OCI-LY3 (cell line): ENCODE measurements around the gene PLTP.

Experiments used
- H2AFZ ChIP-seq: fragments of 200-600, 300-600 bp; shearing (Covaris generic); 2 replicates; pipeline ENCODE4 v1.6.0; 2014; ENCODE audit warnings: antibody characterized with exemption, low read depth, low read length
- H3K27ac ChIP-seq: fragments of 200-600, 300-600 bp; sonication (generic); 2 replicates; pipeline ENCODE4 v1.5.1; 2014; ENCODE audit warnings: mild to moderate bottlenecking, low read length, moderate library complexity, mixed read lengths
- H3K27me3 ChIP-seq: fragments of 200-600, 300-600 bp; sonication (generic); 2 replicates; pipeline ENCODE4 v1.6.1; 2014; ENCODE audit warnings: low read depth, low read length, mixed read lengths
- H3K36me3 ChIP-seq: fragments of 200-600, 300-600 bp; sonication (generic); replicated peaks from 2 replicates; pipeline ENCODE3; 2014; ENCODE audit warnings: low read depth, low read length, mixed read lengths
- H3K4me1 ChIP-seq: fragments of 300-600, 200-600 bp; sonication (generic); 2 replicates; pipeline ENCODE4 v1.6.1; 2014; ENCODE audit warnings: low read length, mixed read lengths
- H3K4me2 ChIP-seq: fragments of 200-600, 300-600 bp; sonication (generic); 2 replicates; pipeline ENCODE4 v1.6.1; 2014; ENCODE audit warnings: low read length, mixed read lengths
- H3K4me3 ChIP-seq: fragments of 300-600, 200-600 bp; sonication (generic); 2 replicates; pipeline ENCODE4 v1.5.1; 2014; ENCODE audit warnings: antibody characterized with exemption, mild to moderate bottlenecking, low read length, moderate library complexity
- H3K79me2 ChIP-seq: fragments of 300-600, 200-600 bp; shearing (Covaris generic); 2 replicates; pipeline ENCODE4 v1.6.1; 2014; ENCODE audit warnings: mild to moderate bottlenecking, low read length, mixed read lengths
- H3K9ac ChIP-seq: fragments of 300-600, 200-600 bp; shearing (Covaris generic); 2 replicates; pipeline ENCODE4 v1.6.0; 2014; ENCODE audit warnings: mild to moderate bottlenecking, low read length, moderate library complexity
- H3K9me3 ChIP-seq: fragments of 200-600, 300-600 bp; shearing (Covaris generic); 2 replicates; pipeline ENCODE4 v1.6.1; 2014; ENCODE audit warnings: low read length, mixed read lengths; ENCODE audit not compliant: insufficient read depth
- H4K20me1 ChIP-seq: fragments of 200-600, 300-600 bp; sonication (generic); 2 replicates; pipeline ENCODE4 v1.6.1; 2016; ENCODE audit warnings: low read length, mixed read lengths; ENCODE audit not compliant: insufficient read depth
- CTCF ChIP-seq: fragments of 200-600, 300-600 bp; sonication (generic); IDR thresholded peaks from 2 replicates; pipeline ENCODE4 v1.5.1; 2014; ENCODE audit warnings: antibody characterized with exemption, low read length, low read depth
- EZH2phosphoT487 ChIP-seq: fragments of 200-600 bp; shearing (Covaris generic); IDR thresholded peaks from 2 replicates; pipeline ENCODE4 v1.6.1; 2018; ENCODE audit warnings: antibody characterized with exemption, mixed run types, low read depth

PLTP gene

GRCh38 chr20:45925821-45926506 lies 14.0 kb upstream of the PLTP start:
- Histone ChIP-seq H3K27ac (no peak overlapping the region), H3K4me3 (no peak overlapping the region), H3K4me2 (no peak overlapping the region), H3K9ac (no peak overlapping the region), H3K4me1 (no peaks in the 10 kb centered on the region), H3K36me3 (no peaks in the 10 kb centered on the region), H3K79me2 (no peaks in the 10 kb centered on the region), H4K20me1 (no peaks in the 10 kb centered on the region), H2AFZ (no peak overlapping the region), H3K9me3 (no peaks in the 10 kb centered on the region), H3K27me3 (peaks cover 6% of the 10 kb centered on the region; the same call in 1 of the 2 replicates)
- TF ChIP-seq CTCF (no peak), EZH2phosphoT487 (no peak)

- Histone ChIP-seq H3K27me3 (peaks cover 12% of the 10 kb centered on the region; the same call in 1 of the 2 replicates), H2AFZ (no peak overlapping the region), H3K4me2 (no peak overlapping the region), H3K9me3 (no peaks in the 10 kb centered on the region), H3K4me1 (no peaks in the 10 kb centered on the region), H3K79me2 (no peaks in the 10 kb centered on the region), H3K9ac (no peak overlapping the region), H4K20me1 (no peaks in the 10 kb centered on the region), H3K4me3 (no peak overlapping the region), H3K27ac (no peak overlapping the region), H3K36me3 (no peaks in the 10 kb centered on the region)
- TF ChIP-seq CTCF (no peak), EZH2phosphoT487 (no peak)
Observed at GRCh38 chr20:45924391-45925261, 12.7 kb upstream of the PLTP start.

- Histone ChIP-seq H3K4me1 (no peaks in the 10 kb centered on the region), H3K36me3 (no peaks in the 10 kb centered on the region), H3K9me3 (no peaks in the 10 kb centered on the region), H3K4me2 (no peak overlapping the region), H2AFZ (no peak overlapping the region), H3K79me2 (no peaks in the 10 kb centered on the region), H3K27me3 (peaks cover 8% of the 10 kb centered on the region; the same call in 1 of the 2 replicates), H4K20me1 (no peaks in the 10 kb centered on the region), H3K4me3 (no peak overlapping the region), H3K9ac (no peak overlapping the region), H3K27ac (no peak overlapping the region)
- TF ChIP-seq EZH2phosphoT487: no peak
- TF ChIP-seq CTCF: no peak
Observed at GRCh38 chr20:45921337-45922189, 9.6 kb upstream of the PLTP start.
